Stimulated activated CD8-positive, alpha-beta memory T cell treated with anti-CD3 and anti-CD28 coated beads, Interleukin-2, amount 100 ng/mL, for 1 hour (primary cell): Measurements from ENCODE around the gene SPATA6.

Source experiments
- DNase-seq, 2 donors: peaks; one replicate each; pipeline ENCODE4 v3.0.0-alpha.2; 2020; ENCODE audit warnings: low read depth in 2 of 2

SPATA6 gene

DNA sequence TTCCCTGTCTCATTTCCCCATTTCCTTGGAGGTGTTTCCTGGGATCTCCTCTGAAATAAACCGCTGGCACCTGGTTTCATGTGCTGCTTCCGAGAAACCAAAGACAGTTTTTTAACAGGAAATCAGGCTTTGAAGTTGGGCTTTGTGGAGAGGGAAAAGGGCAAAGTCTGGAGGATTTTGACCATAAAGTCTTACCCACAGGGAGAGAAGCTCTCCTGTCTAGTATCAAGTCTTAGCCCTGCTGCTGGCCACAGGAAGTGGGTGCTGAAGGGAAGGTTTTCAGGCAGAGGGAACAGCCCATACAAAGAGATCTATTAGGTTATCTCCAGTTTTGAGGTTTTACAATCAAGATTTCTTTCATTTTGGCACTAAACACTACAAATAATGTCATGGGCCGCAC is 220.2 kb downstream of the SPATA6 start:
- DNase-seq: no peak

DNA sequence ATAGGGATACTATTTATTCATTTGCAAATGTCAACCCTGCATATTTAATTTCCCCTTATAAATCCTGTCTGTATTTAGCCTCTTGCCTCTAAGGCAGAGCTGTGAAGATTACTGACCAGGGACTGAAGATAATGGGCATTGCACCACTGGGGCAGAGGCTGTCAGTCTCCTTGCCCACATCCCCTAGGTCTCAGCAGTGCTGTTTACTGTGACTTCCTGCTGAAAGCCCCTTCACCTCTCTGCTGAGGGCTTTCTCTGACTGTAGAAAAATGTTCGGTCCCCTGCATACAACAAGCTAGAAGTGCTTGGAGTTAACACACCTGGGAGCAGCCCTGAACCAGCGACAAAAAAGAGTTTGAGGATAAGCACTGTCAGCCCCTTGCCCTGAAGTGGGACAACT is 220.7 kb downstream of the SPATA6 start:
- DNase-seq: no peak

GRCh38 chr1:48250572-48250971 is 221.4 kb downstream of the SPATA6 start:
- no peak for DNase-seq

DNA sequence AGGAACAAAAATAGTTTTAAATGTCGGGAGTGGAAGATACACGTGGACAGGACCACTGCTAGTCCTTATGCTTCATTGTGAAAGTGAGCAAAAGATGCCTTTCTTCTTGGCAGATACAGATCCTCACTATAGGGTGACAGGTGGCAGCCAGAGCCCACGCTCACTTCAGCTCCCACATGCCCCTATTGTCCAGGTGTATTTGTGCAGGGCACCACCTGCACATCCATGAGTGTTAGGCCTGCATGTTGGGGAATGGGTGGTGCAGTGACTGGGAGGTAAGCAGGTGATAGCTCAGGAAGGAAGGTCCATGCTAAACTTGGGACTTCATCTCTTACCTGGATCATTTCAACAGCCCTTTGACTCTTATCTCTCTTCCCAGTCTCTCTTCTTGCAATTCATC is 222.1 kb downstream of the SPATA6 start:
- no peak for DNase-seq

GRCh38 chr1:48248356-48248755 is 223.6 kb downstream of the SPATA6 start:
- no peak for DNase-seq

DNA sequence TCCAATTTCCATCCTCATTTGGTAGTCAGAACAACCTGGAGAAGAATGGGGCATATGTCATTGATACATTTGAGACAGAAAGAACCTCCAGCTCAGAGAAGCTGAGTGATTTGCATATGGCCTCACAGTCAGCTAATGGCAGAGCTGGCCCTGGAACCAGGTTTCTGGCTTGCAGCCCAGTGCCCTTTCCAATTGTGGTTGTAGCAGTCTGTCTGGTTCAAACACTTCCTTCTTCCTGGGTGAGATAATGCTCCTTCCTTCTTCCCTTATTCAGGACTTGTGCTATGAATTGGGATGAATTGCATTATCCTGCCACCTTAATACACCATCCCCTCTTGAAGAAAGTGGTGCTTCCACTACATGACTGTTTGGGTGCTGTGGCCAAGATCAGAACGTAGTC is 225.3 kb downstream of the SPATA6 start:
- no peak for DNase-seq
